ENCODE measurements around the gene GPN1. TPM values are rescaled to one million over a fixed set of nuclear protein-coding genes. Genes with fewer than 3 reads are reported as not detected.
"Not testable (repeated sequence)": the region's sequence is repeated elsewhere in the genome, so short reads cannot be mapped to it uniquely, and the experiment has no call there.

GPN1 gene
- polyA plus RNA-seq, 4 donors: 58.1 to 68.6 (median 64.6) TPM

GRCh38 chr2:27626323-27626722, 2.5 kb upstream of the GPN1 start:
- DNase-seq (ENCODE audit: low read depth in 4 of 4, low spot score in 3 of 4): not testable (repeated sequence)

- DNase-seq (ENCODE audit: low read depth in 4 of 4, low spot score in 3 of 4): not testable (repeated sequence)
Observed at GRCh38 chr2:27626921-27627320, 1.9 kb upstream of the GPN1 start.

- peak in 1 of 4 donors; percentile 5 for DNase-seq (ENCODE audit: low read depth in 4 of 4, low spot score in 3 of 4)
Observed at GRCh38 chr2:27627963-27628766, 685 bp upstream of the GPN1 start.

- DNase-seq (ENCODE audit: low read depth in 4 of 4, low spot score in 3 of 4): not testable (repeated sequence)
Observed at GRCh38 chr2:27630257-27630656, 1.4 kb downstream of the GPN1 start.

GRCh38 chr2:27634291-27634690, 5.4 kb downstream of the GPN1 start:
- DNase-seq (ENCODE audit: low read depth in 4 of 4, low spot score in 3 of 4): no peak

GRCh38 chr2:27636766-27637165, 7.9 kb downstream of the GPN1 start:
- no peak for DNase-seq (ENCODE audit: low read depth in 4 of 4, low spot score in 3 of 4)

GRCh38 chr2:27638037-27638637, 9.3 kb downstream of the GPN1 start:
- DNase-seq (ENCODE audit: low read depth in 4 of 4, low spot score in 3 of 4): no peak

- no peak for DNase-seq (ENCODE audit: low read depth in 4 of 4, low spot score in 3 of 4)
Observed at GRCh38 chr2:27638709-27639108, 9.9 kb downstream of the GPN1 start.

- no peak for DNase-seq (ENCODE audit: low read depth in 4 of 4, low spot score in 3 of 4)
Observed at GRCh38 chr2:27640722-27641245, 11.9 kb downstream of the GPN1 start.

- DNase-seq (ENCODE audit: low read depth in 4 of 4, low spot score in 3 of 4): no peak
Observed at GRCh38 chr2:27645197-27645596, 16.3 kb downstream of the GPN1 start.

- no peak for DNase-seq (ENCODE audit: low read depth in 4 of 4, low spot score in 3 of 4)
Observed at GRCh38 chr2:27647289-27647688, 18.4 kb downstream of the GPN1 start.

- no peak for DNase-seq (ENCODE audit: low read depth in 4 of 4, low spot score in 3 of 4)
Observed at GRCh38 chr2:27647737-27648136, 18.9 kb downstream of the GPN1 start.

GRCh38 chr2:27651056-27651455, 22.2 kb downstream of the GPN1 start:
- no peak for DNase-seq (ENCODE audit: low read depth in 4 of 4, low spot score in 3 of 4)

GRCh38 chr2:27652341-27652740, 23.5 kb downstream of the GPN1 start:
- DNase-seq (ENCODE audit: low read depth in 4 of 4, low spot score in 3 of 4): no peak

- no peak for DNase-seq (ENCODE audit: low read depth in 4 of 4, low spot score in 3 of 4)
Observed at GRCh38 chr2:27652790-27653189, 23.9 kb downstream of the GPN1 start.

- no peak for DNase-seq (ENCODE audit: low read depth in 4 of 4, low spot score in 3 of 4)
Observed at GRCh38 chr2:27653397-27653796, 24.5 kb downstream of the GPN1 start.

GRCh38 chr2:27655155-27655951, 26.5 kb downstream of the GPN1 start:
- no peak for DNase-seq (ENCODE audit: low read depth in 4 of 4, low spot score in 3 of 4)

- DNase-seq (ENCODE audit: low read depth in 4 of 4, low spot score in 3 of 4): no peak
Observed at GRCh38 chr2:27661371-27661770, 32.5 kb downstream of the GPN1 start.

- DNase-seq (ENCODE audit: low read depth in 4 of 4, low spot score in 3 of 4): peak; percentile 73 to 85 (median 74)
Observed at GRCh38 chr2:27663285-27664153, 34.7 kb downstream of the GPN1 start, which contains the start of the genes SLC4A1AP and SUPT7L. Gene SLC4A1AP (plus strand): TSS chr2:27663889. CDS start chr2:27663915, 26 bp downstream. Gene SUPT7L (minus strand): TSS chr2:27663614. CDS start chr2:27662192, 1,422 bp downstream.

GRCh38 chr2:27664154-27664574, 35.3 kb downstream of the GPN1 start:
- no peak for DNase-seq (ENCODE audit: low read depth in 4 of 4, low spot score in 3 of 4)

Data from right renal pelvis (tissue), 4 donors.